NCI-H2196 (cell line): ENCODE results near the gene BSND.

Experiments
- DNase-seq: peaks from one replicate; lab custom pipeline; 2025; ENCODE audit not compliant: unreplicated experiment; lab: John Stamatoyannopoulos, UW

The BSND gene

GRCh38 chr1:54990916-54991315 lies 7.8 kb upstream of the BSND start:
- no peak for DNase-seq

- no peak for DNase-seq
Observed at GRCh38 chr1:54991939-54992338, 6.8 kb upstream of the BSND start.

- DNase-seq = no peak
Observed at GRCh38 chr1:54993140-54993539, 5.6 kb upstream of the BSND start.

- DNase-seq = no peak
Observed at GRCh38 chr1:54994355-54994990, 4.3 kb upstream of the BSND start.

GRCh38 chr1:54995013-54995760 lies 3.5 kb upstream of the BSND start:
- DNase-seq = no peak

- no peak for DNase-seq
Observed at GRCh38 chr1:54995835-54996234, 2.9 kb upstream of the BSND start.

- peak; percentile 62 for DNase-seq
Observed at GRCh38 chr1:54996359-54996868, 2.3 kb upstream of the BSND start.

GRCh38 chr1:54996869-54997710 lies 1.6 kb upstream of the BSND start:
- DNase-seq = no peak

- no peak for DNase-seq
Observed at GRCh38 chr1:54997711-54997986, 1.1 kb upstream of the BSND start.

GRCh38 chr1:54998100-54998499 lies 633 bp upstream of the BSND start:
- no peak for DNase-seq

- no peak for DNase-seq
Observed at GRCh38 chr1:55000110-55001085, 1.7 kb downstream of the BSND start.

- DNase-seq = no peak
Observed at GRCh38 chr1:55001311-55001710, 2.6 kb downstream of the BSND start.

GRCh38 chr1:55002686-55003085 lies 4.0 kb downstream of the BSND start:
- DNase-seq = no peak

- no peak for DNase-seq
Observed at GRCh38 chr1:55005351-55006140, 6.8 kb downstream of the BSND start.

- DNase-seq = no peak
Observed at GRCh38 chr1:55006931-55007330, 8.2 kb downstream of the BSND start.

- DNase-seq = no peak
Observed at GRCh38 chr1:55007625-55008024, 8.9 kb downstream of the BSND start.

GRCh38 chr1:55010194-55010886 lies 11.6 kb downstream of the BSND start:
- no peak for DNase-seq

GRCh38 chr1:55010887-55011217 lies 12.1 kb downstream of the BSND start:
- no peak for DNase-seq

GRCh38 chr1:55012661-55013060 lies 13.9 kb downstream of the BSND start:
- DNase-seq = peak; percentile 65
